ENCODE results near the gene EMC10.
"Not testable (repeated sequence)": the region's sequence is repeated elsewhere in the genome, so short reads cannot be mapped to it uniquely, and the experiment has no call there.

The EMC10 gene

DNA sequence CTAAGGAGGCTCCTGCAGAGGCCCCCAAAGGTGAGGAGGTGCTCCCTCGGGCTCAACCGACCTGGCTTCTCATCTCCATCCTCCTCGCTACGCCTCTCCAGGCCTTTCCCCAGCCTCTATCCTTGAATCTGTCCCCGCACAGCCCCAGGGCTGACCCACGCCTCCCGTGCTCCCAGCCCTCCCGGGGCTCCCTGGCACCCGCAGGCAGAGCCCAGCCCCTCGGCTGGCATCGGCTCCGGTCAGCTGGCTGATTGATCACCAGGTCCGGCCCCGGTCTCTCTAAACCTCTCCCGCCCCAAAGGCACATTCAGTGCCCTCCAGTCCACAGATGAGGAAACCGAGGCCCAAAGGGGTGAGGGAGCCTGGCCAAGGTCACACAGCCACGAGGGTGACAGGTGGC lies 41.1 kb upstream of the EMC10 start:
- no peak overlapping the region for H3K4me3 ChIP-seq (ENCODE audit: low read depth in 1 of 2, low read length in 2 of 2)
- H3K27ac ChIP-seq (ENCODE audit: low read length), result no peak overlapping the region
- peaks cover 0 to 5% of the 10 kb centered on the region in 2 donors for H3K4me1 ChIP-seq (ENCODE audit: control insufficient read depth in 1 of 2, insufficient read depth in 2 of 2, low read length in 2 of 2)
- peaks cover 12% of the 10 kb centered on the region for H3K27me3 ChIP-seq (ENCODE audit: low read depth, low read length)
- H3K9me3 ChIP-seq (ENCODE audit: control insufficient read depth in 1 of 2, low read length in 2 of 2), result no peaks in the 10 kb centered on the region
- H3K36me3 ChIP-seq (ENCODE audit: control insufficient read depth in 1 of 2, insufficient read depth in 2 of 2, low read length in 2 of 2), result no peaks in the 10 kb centered on the region

DNA sequence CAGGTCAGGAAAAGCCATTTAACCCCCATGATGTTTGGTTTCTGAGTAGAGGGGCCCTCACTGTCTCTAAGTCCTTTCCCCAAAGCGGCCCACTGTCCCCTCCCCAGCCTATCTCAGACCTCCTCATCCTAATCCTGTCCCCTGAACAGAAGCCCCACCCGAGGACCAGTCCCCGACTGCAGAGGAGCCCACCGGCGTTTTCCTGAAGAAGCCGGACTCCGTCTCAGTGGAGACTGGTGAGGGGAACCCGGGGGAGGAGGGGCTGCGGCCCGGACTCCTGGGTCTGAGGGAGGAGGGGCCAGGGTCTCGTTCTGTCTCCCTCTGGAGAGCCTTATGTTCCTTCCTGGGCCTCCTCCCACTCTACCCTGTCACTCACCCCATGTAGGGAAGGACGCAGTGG lies 40.7 kb upstream of the EMC10 start:
- peaks cover 12% of the 10 kb centered on the region for H3K27me3 ChIP-seq (ENCODE audit: low read depth, low read length)
- H3K4me1 ChIP-seq (ENCODE audit: control insufficient read depth in 1 of 2, insufficient read depth in 2 of 2, low read length in 2 of 2), result peaks cover 0 to 5% of the 10 kb centered on the region in 2 donors
- H3K36me3 ChIP-seq (ENCODE audit: control insufficient read depth in 1 of 2, insufficient read depth in 2 of 2, low read length in 2 of 2), result no peaks in the 10 kb centered on the region
- no peak overlapping the region for H3K27ac ChIP-seq (ENCODE audit: low read length)
- H3K9me3 ChIP-seq (ENCODE audit: control insufficient read depth in 1 of 2, low read length in 2 of 2), result no peaks in the 10 kb centered on the region
- no peak overlapping the region for H3K4me3 ChIP-seq (ENCODE audit: low read depth in 1 of 2, low read length in 2 of 2)

DNA sequence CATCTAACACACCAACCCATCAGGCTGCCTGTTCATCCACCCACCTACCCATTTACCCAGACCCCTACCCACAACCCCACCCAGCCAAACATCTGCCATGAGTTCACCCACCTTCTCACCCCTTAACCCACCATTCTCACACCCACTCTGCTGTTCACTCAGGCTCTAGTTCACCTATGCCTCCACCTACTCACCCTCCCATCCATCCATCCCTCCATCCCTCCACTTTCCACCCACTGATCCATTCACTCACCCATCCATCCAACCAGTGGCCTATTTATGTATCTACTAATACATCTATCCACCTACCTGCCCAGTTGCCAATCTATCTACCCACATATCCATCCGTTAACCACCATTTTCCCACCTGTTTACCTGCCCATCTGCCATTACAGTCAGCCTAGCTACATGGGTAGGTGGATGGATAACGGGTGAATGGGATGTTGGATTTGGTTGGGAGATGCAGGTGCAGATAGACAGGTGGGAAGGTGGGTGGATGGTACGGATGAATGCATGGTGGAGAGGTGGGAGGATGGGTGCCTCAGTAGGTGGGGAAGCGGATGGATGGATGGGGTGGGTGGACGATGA lies 38.4 kb upstream of the EMC10 start:
- Histone ChIP-seq H3K9me3 (ENCODE audit: control insufficient read depth in 1 of 2, low read length in 2 of 2) (no peaks in the 10 kb centered on the region), H3K27ac (ENCODE audit: low read length) (no peak overlapping the region), H3K4me3 (ENCODE audit: low read depth in 1 of 2, low read length in 2 of 2) (no peak overlapping the region), H3K4me1 (ENCODE audit: control insufficient read depth in 1 of 2, insufficient read depth in 2 of 2, low read length in 2 of 2) (no peaks in the 10 kb centered on the region), H3K27me3 (ENCODE audit: low read depth, low read length) (peaks cover under 1% of the 10 kb centered on the region), H3K36me3 (ENCODE audit: control insufficient read depth in 1 of 2, insufficient read depth in 2 of 2, low read length in 2 of 2) (no peaks in the 10 kb centered on the region)

DNA sequence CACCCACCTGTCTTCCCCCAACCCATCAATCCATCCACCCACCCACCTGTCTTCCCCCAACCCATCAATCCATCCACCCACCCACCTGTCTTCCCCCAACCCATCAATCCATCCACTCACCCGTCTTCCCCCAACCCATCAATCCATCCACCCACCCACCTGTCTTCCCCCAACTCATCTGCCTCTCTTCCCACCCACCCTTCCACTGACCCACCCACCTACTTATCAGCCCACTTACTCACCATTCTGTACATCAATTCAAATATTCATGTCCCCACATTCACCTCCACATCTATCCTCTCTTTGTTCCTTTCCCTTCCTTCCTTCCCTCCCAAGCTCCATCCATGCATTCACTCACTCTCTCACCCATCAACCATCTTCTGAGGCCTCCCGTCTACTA lies 37.2 kb upstream of the EMC10 start:
- H3K4me3 ChIP-seq (ENCODE audit: low read depth in 1 of 2, low read length in 2 of 2); H3K27ac ChIP-seq (ENCODE audit: low read length); H3K27me3 ChIP-seq (ENCODE audit: low read depth, low read length); H3K36me3 ChIP-seq (ENCODE audit: control insufficient read depth in 1 of 2, insufficient read depth in 2 of 2, low read length in 2 of 2); H3K9me3 ChIP-seq (ENCODE audit: control insufficient read depth in 1 of 2, low read length in 2 of 2); H3K4me1 ChIP-seq (ENCODE audit: control insufficient read depth in 1 of 2, insufficient read depth in 2 of 2, low read length in 2 of 2): not testable (repeated sequence)

DNA sequence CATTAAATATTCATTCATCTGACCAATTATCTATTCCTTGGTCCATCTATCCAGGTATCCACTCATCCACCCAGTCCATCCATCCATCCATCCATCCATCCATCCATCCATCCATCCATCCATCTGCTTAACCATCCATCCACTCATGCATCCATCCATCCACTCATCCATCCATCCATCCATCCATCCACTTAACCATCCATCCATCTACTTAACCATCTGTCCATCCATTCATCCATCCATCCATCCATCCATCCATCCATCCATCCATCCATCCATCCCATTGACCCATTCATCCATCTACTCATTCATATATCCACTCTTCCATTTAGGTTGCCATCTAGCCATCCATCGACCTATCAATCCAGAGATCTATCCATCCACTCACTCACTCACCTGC lies 32.2 kb upstream of the EMC10 start:
- Histone ChIP-seq H3K4me1 (ENCODE audit: control insufficient read depth in 1 of 2, insufficient read depth in 2 of 2, low read length in 2 of 2) (no peaks in the 10 kb centered on the region), H3K9me3 (ENCODE audit: control insufficient read depth in 1 of 2, low read length in 2 of 2) (peaks cover 0 to 4% of the 10 kb centered on the region in 2 donors), H3K27me3 (ENCODE audit: low read depth, low read length) (no peaks in the 10 kb centered on the region), H3K36me3 (ENCODE audit: control insufficient read depth in 1 of 2, insufficient read depth in 2 of 2, low read length in 2 of 2) (no peaks in the 10 kb centered on the region), H3K27ac (ENCODE audit: low read length) (no peak overlapping the region), H3K4me3 (ENCODE audit: low read depth in 1 of 2, low read length in 2 of 2) (no peak overlapping the region)

DNA sequence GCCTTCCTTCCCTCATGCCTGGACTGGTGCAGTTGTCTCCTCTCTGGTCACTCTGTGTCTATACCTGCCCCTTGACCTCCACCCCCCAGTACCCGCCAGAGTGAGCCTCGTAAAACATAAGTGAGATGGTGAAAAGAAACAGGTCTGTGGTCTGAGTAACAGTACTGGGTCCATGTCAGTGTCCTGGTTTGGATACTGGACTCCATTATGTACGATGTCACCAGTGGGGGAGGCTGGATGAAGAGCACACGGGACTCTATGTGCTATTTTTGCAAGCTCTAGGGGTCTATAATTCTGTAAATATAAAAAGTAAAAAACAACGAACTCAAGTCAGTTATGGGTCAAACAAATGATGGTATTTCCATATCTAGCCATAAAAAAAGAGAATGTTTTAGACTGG lies 29.3 kb upstream of the EMC10 start:
- H3K36me3 ChIP-seq (ENCODE audit: control insufficient read depth in 1 of 2, insufficient read depth in 2 of 2, low read length in 2 of 2), result no peaks in the 10 kb centered on the region

DNA sequence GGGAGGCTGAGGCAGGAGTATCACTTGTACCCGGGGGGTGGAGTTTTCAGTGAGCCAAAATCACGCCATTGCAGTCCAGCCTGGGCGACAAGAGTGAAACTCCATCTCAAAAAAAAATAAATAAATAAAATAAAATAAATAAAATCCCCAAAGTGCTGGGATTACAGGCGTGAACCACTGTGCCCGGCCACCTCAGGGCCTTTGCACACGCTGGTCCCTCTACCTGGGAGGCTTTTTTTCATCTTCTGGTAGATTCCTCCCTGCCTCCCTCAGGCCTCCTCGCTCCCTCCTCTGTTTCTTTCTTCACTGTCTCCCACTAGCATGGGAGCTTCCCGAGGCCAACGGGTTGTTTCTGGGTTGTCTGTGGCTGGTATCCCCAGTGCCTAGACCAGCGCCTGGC lies 28.6 kb upstream of the EMC10 start:
- no peaks in the 10 kb centered on the region for H3K36me3 ChIP-seq (ENCODE audit: control insufficient read depth in 1 of 2, insufficient read depth in 2 of 2, low read length in 2 of 2)
- no peaks in the 10 kb centered on the region for H3K27me3 ChIP-seq (ENCODE audit: low read depth, low read length)
- H3K9me3 ChIP-seq (ENCODE audit: control insufficient read depth in 1 of 2, low read length in 2 of 2), result peaks cover 0 to 4% of the 10 kb centered on the region in 2 donors
- no peak overlapping the region for H3K27ac ChIP-seq (ENCODE audit: low read length)
- H3K4me3 ChIP-seq (ENCODE audit: low read depth in 1 of 2, low read length in 2 of 2), result no peak overlapping the region
- no peaks in the 10 kb centered on the region for H3K4me1 ChIP-seq (ENCODE audit: control insufficient read depth in 1 of 2, insufficient read depth in 2 of 2, low read length in 2 of 2)

More for the DNA sequence above, 29.3 kb upstream of the EMC10 start:
- no peaks in the 10 kb centered on the region for H3K27me3 ChIP-seq (ENCODE audit: low read depth, low read length)
- peaks cover 0 to 4% of the 10 kb centered on the region in 2 donors for H3K9me3 ChIP-seq (ENCODE audit: control insufficient read depth in 1 of 2, low read length in 2 of 2)
- H3K27ac ChIP-seq (ENCODE audit: low read length), result no peak overlapping the region
- no peak overlapping the region for H3K4me3 ChIP-seq (ENCODE audit: low read depth in 1 of 2, low read length in 2 of 2)
- no peaks in the 10 kb centered on the region for H3K4me1 ChIP-seq (ENCODE audit: control insufficient read depth in 1 of 2, insufficient read depth in 2 of 2, low read length in 2 of 2)

DNA sequence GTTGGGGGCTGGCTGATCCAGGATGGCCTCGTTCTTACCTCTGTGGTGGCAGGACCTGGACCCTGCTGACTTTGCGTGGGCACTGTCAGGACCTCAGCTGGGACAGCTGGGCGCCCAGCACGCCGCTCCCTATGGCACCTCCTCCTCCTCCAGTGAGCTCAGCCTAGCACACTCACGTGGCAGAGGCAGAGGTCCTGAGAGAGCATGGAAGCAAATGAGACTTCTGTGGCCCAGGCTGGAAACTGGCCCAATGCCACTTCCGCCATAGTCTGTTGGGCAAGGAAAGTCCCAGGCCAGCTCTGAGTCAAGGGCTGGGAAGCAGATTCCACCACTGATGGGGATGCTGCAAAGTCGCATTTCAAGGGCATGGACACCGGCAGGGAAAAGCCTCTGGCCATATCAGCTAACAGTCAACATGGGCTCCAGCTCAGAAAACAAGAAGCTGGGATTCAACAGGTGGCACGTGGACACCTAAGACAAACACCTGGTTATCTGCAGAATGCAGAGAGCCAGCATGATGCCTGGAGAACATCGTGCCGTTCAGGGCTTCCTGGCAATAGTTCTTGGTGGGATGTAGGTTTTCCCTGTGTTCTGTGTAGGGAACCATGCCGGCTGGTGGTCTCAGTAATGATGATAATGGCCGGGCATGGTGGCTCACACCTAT lies 26.9 kb upstream of the EMC10 start:
- H3K4me3 ChIP-seq (ENCODE audit: low read depth in 1 of 2, low read length in 2 of 2), result no peak overlapping the region
- H3K4me1 ChIP-seq (ENCODE audit: control insufficient read depth in 1 of 2, insufficient read depth in 2 of 2, low read length in 2 of 2), result no peaks in the 10 kb centered on the region
- no peak overlapping the region for H3K27ac ChIP-seq (ENCODE audit: low read length)
- H3K36me3 ChIP-seq (ENCODE audit: control insufficient read depth in 1 of 2, insufficient read depth in 2 of 2, low read length in 2 of 2), result no peaks in the 10 kb centered on the region
- no peaks in the 10 kb centered on the region for H3K27me3 ChIP-seq (ENCODE audit: low read depth, low read length)
- H3K9me3 ChIP-seq (ENCODE audit: control insufficient read depth in 1 of 2, low read length in 2 of 2), result peaks cover 0 to 4% of the 10 kb centered on the region in 2 donors

DNA sequence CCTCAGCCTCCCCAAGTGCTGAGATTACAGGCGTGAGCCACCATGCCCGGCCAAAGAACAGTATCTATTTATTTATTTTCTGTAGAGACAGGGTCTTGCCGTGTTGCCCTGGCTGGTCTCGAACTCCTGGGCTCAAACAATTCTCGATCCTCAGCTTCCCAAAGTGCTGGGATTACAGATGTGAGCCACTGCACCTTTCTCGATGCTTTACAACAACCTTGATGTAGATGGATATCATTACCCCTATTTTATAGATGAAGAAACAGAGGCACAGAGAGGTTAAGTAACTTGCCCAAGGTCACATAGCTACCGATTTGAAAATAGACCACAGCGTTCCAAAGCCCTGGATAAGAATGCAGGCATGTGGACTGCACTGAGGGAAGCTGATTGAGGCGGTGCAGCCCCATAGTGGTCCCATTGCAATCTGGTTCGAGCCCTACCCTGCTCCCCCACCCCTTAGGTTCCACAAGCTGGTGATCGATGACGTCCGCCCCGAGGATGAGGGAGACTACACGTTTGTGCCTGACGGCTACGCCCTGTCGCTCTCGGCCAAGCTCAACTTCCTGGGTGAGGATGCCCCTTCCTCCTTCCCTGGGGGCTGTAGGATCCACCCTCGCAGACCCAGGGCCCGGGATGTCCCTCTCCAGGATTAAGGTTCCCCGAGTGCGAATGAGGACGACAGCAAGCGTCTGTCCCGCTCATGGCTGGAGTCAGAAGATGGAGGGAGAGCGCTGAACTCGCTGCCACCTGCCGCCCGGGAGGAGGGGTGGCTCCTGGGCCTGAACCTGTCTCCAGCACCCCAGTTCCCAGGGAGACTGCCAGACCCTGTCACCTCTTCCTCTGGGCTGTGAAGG lies 25.7 kb upstream of the EMC10 start:
- Histone ChIP-seq H3K27ac (ENCODE audit: low read length) (no peak overlapping the region), H3K36me3 (ENCODE audit: control insufficient read depth in 1 of 2, insufficient read depth in 2 of 2, low read length in 2 of 2) (no peaks in the 10 kb centered on the region), H3K4me3 (ENCODE audit: low read depth in 1 of 2, low read length in 2 of 2) (no peak overlapping the region), H3K4me1 (ENCODE audit: control insufficient read depth in 1 of 2, insufficient read depth in 2 of 2, low read length in 2 of 2) (no peaks in the 10 kb centered on the region), H3K27me3 (ENCODE audit: low read depth, low read length) (no peaks in the 10 kb centered on the region), H3K9me3 (ENCODE audit: control insufficient read depth in 1 of 2, low read length in 2 of 2) (peaks cover 0 to 4% of the 10 kb centered on the region in 2 donors)

DNA sequence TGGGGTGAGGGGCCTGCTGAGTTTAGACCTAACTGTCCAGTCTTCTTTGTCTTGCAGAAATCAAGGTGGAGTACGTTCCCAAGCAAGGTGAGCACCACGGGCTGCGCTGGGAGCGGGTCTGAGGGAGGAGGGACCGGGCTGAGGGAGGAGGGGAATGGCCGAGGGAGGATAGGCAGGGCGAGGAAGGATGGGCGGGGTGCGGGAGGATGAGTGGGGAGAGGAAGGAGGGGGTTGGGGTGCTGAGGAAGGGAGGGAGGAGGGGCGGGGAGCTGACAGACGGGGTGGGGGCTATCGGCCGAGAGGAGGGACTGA lies 25.1 kb upstream of the EMC10 start:
- peaks cover 0 to 4% of the 10 kb centered on the region in 2 donors for H3K9me3 ChIP-seq (ENCODE audit: control insufficient read depth in 1 of 2, low read length in 2 of 2)
- no peaks in the 10 kb centered on the region for H3K36me3 ChIP-seq (ENCODE audit: control insufficient read depth in 1 of 2, insufficient read depth in 2 of 2, low read length in 2 of 2)
- no peaks in the 10 kb centered on the region for H3K27me3 ChIP-seq (ENCODE audit: low read depth, low read length)
- no peaks in the 10 kb centered on the region for H3K4me1 ChIP-seq (ENCODE audit: control insufficient read depth in 1 of 2, insufficient read depth in 2 of 2, low read length in 2 of 2)
- H3K27ac ChIP-seq (ENCODE audit: low read length), result no peak overlapping the region
- H3K4me3 ChIP-seq (ENCODE audit: low read depth in 1 of 2, low read length in 2 of 2), result no peak overlapping the region

DNA sequence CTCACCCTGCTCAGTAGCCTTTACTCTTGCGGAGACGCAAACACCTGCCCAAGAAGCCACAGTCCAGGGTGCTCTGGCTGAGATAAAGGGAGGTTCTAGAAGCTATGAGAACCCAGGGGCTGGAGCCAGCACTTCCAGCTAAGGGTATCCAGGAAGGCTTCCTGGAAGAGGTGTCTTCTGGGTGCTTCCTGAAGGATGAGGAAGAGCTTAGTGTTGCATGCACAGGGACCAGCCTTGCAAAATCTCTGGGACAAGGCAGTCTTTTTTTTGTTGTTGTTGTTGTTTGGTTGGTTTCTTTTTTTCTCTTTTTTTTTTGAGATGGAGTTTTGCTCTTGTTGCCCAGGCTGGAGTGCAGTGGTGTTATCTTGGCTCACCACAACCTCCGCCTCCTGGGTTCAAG lies 23.1 kb upstream of the EMC10 start:
- no peaks in the 10 kb centered on the region for H3K9me3 ChIP-seq (ENCODE audit: control insufficient read depth in 1 of 2, low read length in 2 of 2)
- H3K4me1 ChIP-seq (ENCODE audit: control insufficient read depth in 1 of 2, insufficient read depth in 2 of 2, low read length in 2 of 2), result no peaks in the 10 kb centered on the region
- H3K27me3 ChIP-seq (ENCODE audit: low read depth, low read length), result peaks cover 4% of the 10 kb centered on the region
- H3K36me3 ChIP-seq (ENCODE audit: control insufficient read depth in 1 of 2, insufficient read depth in 2 of 2, low read length in 2 of 2), result no peaks in the 10 kb centered on the region
- no peak overlapping the region for H3K27ac ChIP-seq (ENCODE audit: low read length)
- H3K4me3 ChIP-seq (ENCODE audit: low read depth in 1 of 2, low read length in 2 of 2), result no peak overlapping the region
